Effector memory CD4-positive, alpha-beta T cell (primary cell): ENCODE results near the gene RAI14.
A peak's percentile ranks its signal among the peaks of the same experiment; 100 is the strongest.

Experiments
- DNase-seq, 3 donors: peaks; one replicate each; pipeline ENCODE4 v3.0.0-alpha.2; 2020
- H3K27ac ChIP-seq: 2 replicates; pipeline ENCODE4 v1.7.0; 2013; ENCODE audit warnings: mild to moderate bottlenecking, low read length, moderate library complexity; ENCODE audit not compliant: insufficient read depth, poor library complexity, severe bottlenecking
- H3K27me3 ChIP-seq: replicated peaks from 2 replicates; pipeline ENCODE4 v1.7.0; 2013; ENCODE audit warnings: mild to moderate bottlenecking, low read length; ENCODE audit not compliant: insufficient read depth, control insufficient read depth, poor library complexity, severe bottlenecking
- H3K36me3 ChIP-seq: 2 replicates; pipeline ENCODE4 v1.7.0; 2013; ENCODE audit warnings: mild to moderate bottlenecking, low read length, moderate library complexity; ENCODE audit not compliant: control insufficient read depth, insufficient read depth
- H3K4me1 ChIP-seq: 2 replicates; pipeline ENCODE4 v1.7.0; 2013; ENCODE audit warnings: low read length, mild to moderate bottlenecking; ENCODE audit not compliant: control insufficient read depth, insufficient read depth, poor library complexity, severe bottlenecking
- H3K4me3 ChIP-seq: 2 replicates; pipeline ENCODE4 v1.7.0; 2013; ENCODE audit warnings: low read length, low read depth, mild to moderate bottlenecking; ENCODE audit not compliant: insufficient read depth, poor library complexity, severe bottlenecking
- H3K9me3 ChIP-seq: 2 replicates; pipeline ENCODE4 v1.7.0; 2013; ENCODE audit warnings: mild to moderate bottlenecking, low read length, moderate library complexity; ENCODE audit not compliant: control insufficient read depth

RAI14 gene

GRCh38 chr5:34657274-34657921 is 1.3 kb downstream of the RAI14 start:
- Histone ChIP-seq H3K27ac (no peak overlapping the region), H3K4me1 (peaks cover 15% of the 10 kb centered on the region), H3K36me3 (no peaks in the 10 kb centered on the region), H3K9me3 (no peaks in the 10 kb centered on the region), H3K4me3 (peak overlapping the region; percentile 86), H3K27me3 (peaks cover 5% of the 10 kb centered on the region)
- no peak for DNase-seq

DNA sequence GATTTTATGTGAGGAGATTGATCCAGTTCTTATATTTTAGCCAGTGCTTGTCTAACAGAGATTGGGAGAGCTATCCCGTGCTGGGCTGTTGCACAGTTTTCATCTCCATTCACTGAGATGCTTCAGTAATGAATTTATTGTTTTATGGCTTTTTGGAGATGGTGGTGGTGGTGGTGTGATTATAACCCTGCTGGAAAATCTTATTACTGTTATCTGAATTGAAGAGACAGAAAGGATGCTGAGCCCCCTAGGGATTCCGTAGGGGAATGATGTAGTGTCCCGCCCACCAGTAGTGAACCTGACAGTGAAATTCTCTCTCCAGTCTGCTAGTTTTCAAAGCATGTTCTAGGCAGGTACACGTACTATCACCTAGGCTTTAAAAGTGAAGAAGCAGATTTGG is 1.9 kb downstream of the RAI14 start:
- H3K4me3 ChIP-seq = no peak overlapping the region
- no peak for DNase-seq
- no peaks in the 10 kb centered on the region for H3K36me3 ChIP-seq
- no peaks in the 10 kb centered on the region for H3K9me3 ChIP-seq
- H3K4me1 ChIP-seq = peaks cover 15% of the 10 kb centered on the region
- H3K27me3 ChIP-seq = peaks cover 5% of the 10 kb centered on the region
- H3K27ac ChIP-seq = no peak overlapping the region

DNA sequence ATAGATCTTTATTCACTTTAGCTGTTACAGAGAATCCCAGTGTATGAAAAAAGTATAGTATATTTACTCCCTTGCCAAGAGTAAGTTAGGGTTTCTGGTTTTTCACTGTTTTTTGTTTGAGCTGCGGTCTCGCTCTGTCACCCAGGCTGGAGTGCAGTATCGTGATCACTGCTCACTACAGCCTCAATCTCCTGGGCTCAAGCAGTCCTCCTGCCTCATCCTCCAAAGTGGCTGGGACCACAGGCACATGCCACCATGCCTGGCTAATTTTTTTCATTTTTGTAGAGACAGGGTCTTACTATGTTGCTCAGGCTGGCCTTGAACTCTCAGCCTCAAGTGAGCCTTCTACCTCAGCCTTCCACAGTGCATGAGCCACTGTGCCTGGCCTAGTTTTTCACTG is 3.0 kb downstream of the RAI14 start:
- H3K4me3 ChIP-seq = no peak overlapping the region
- H3K36me3 ChIP-seq = no peaks in the 10 kb centered on the region
- DNase-seq = no peak
- H3K4me1 ChIP-seq = peaks cover 15% of the 10 kb centered on the region
- no peaks in the 10 kb centered on the region for H3K9me3 ChIP-seq
- no peak overlapping the region for H3K27ac ChIP-seq
- H3K27me3 ChIP-seq = peaks cover 5% of the 10 kb centered on the region

DNA sequence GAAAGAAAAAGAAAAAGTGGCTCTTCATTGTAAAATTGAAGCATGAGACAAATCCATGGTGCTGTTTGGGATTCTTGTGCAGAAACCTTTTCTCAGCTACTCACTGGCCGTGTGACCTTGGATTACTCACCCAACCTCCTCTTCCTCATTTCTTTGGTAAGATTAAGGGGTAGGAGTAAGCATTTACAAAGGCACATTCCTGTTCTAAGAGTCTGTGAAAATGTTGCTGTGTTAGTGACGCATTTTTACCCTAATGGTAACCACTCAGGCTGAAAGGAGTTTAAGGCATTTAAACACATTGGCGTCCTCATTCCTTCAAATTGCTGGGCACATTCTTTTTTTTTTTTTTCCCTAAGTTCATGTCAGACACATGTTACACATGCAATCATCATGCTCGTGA is 4.3 kb downstream of the RAI14 start:
- peaks cover 15% of the 10 kb centered on the region for H3K4me1 ChIP-seq
- H3K27ac ChIP-seq = no peak overlapping the region
- H3K27me3 ChIP-seq = peaks cover 5% of the 10 kb centered on the region
- H3K36me3 ChIP-seq = no peaks in the 10 kb centered on the region
- no peak for DNase-seq
- H3K4me3 ChIP-seq = no peak overlapping the region
- no peaks in the 10 kb centered on the region for H3K9me3 ChIP-seq

- no peaks in the 10 kb centered on the region for H3K36me3 ChIP-seq
- no peaks in the 10 kb centered on the region for H3K4me1 ChIP-seq
- no peaks in the 10 kb centered on the region for H3K9me3 ChIP-seq
- no peak overlapping the region for H3K4me3 ChIP-seq
- no peak overlapping the region for H3K27ac ChIP-seq
- DNase-seq = no peak
- no peaks in the 10 kb centered on the region for H3K27me3 ChIP-seq
Observed at GRCh38 chr5:34663771-34664496, 7.8 kb downstream of the RAI14 start.

GRCh38 chr5:34666392-34667080 is 10.4 kb downstream of the RAI14 start:
- Histone ChIP-seq H3K36me3 (no peaks in the 10 kb centered on the region), H3K9me3 (no peaks in the 10 kb centered on the region), H3K4me1 (no peaks in the 10 kb centered on the region), H3K27ac (no peak overlapping the region), H3K4me3 (no peak overlapping the region), H3K27me3 (no peaks in the 10 kb centered on the region)
- no peak for DNase-seq

DNA sequence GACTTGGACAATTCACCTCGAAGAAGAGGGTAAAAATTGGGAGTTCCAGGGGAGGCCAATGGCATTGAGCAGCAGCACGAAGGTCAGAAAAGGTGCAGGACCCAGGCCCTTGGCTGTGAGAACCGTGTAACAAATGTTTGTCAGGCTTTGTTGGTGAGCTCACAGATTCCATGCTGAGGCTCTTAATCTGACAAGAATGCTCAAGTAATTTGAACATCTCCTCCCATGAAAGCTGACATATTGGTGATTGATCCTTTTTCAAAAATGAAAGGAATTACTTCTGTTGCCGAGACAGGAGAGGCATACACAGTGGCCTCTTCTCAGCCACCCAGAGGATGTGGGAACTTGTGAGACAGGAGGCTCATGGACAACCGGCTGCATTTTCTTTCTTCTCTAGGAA is 11.6 kb downstream of the RAI14 start:
- no peaks in the 10 kb centered on the region for H3K36me3 ChIP-seq
- no peaks in the 10 kb centered on the region for H3K4me1 ChIP-seq
- H3K27ac ChIP-seq = no peak overlapping the region
- no peak overlapping the region for H3K4me3 ChIP-seq
- no peak for DNase-seq
- no peaks in the 10 kb centered on the region for H3K27me3 ChIP-seq
- no peaks in the 10 kb centered on the region for H3K9me3 ChIP-seq

DNA sequence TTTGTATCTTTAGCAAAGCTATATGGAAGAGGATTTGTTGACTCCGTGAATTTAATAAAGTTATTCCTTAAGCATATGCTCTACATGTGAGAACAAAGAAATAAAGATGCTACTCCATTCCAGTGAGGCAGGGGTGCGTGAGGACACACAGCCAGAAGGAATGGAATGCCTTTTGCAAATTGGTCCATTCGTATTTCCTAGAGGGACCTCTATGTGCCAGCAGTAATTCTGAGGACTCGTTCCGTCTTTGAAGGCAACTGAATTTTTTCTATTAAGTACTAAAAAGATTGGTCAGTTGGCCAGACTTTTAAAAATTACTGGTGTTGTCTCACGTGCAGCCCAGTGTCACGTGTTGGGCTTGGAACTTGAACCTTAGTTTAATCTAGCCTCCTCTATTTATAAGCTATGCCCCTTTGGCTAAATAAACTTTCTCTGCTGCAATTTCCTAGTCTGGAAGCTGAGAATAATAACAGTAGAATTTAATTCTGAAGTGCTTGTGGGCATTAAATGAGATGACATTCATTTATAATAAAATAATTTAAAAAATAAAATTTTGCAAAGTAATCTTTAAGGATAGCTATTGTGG is 13.9 kb downstream of the RAI14 start:
- H3K36me3 ChIP-seq = no peaks in the 10 kb centered on the region
- no peak for DNase-seq
- no peak overlapping the region for H3K4me3 ChIP-seq
- H3K27me3 ChIP-seq = no peaks in the 10 kb centered on the region
- no peaks in the 10 kb centered on the region for H3K9me3 ChIP-seq
- no peak overlapping the region for H3K27ac ChIP-seq
- H3K4me1 ChIP-seq = no peaks in the 10 kb centered on the region

DNA sequence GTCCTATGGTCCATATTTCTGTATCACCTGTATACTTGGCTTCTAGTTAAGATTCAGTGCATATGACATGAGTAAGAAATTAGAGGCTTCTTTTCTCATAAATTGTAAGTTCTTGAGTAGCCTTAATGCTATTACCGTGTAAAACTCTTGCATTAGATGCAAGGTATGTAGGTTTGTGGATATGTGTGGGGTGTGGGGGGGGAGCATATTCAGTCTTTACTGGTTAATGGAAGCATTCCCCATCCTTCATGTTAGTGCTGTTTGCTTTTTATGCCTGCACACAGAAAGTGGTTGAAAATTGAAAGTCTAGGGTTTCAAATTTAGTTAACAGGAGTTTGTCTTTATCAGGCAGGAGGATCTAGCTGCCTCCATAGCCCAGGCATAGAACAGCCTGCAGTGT is 16.1 kb downstream of the RAI14 start:
- H3K36me3 ChIP-seq = no peaks in the 10 kb centered on the region
- H3K27ac ChIP-seq = no peak overlapping the region
- no peak overlapping the region for H3K4me3 ChIP-seq
- H3K9me3 ChIP-seq = no peaks in the 10 kb centered on the region
- no peaks in the 10 kb centered on the region for H3K27me3 ChIP-seq
- H3K4me1 ChIP-seq = no peaks in the 10 kb centered on the region
- no peak for DNase-seq
